ENCODE measurements around the gene GLYR1.

The GLYR1 gene

GRCh38 chr16:4879049-4879448 is 32.0 kb upstream of the GLYR1 start:
- no peak for DNase-seq (ENCODE audit: low read depth)

GRCh38 chr16:4877380-4877685 is 30.2 kb upstream of the GLYR1 start:
- DNase-seq (ENCODE audit: low read depth): no peak

GRCh38 chr16:4876646-4877379 is 29.7 kb upstream of the GLYR1 start:
- no peak for DNase-seq (ENCODE audit: low read depth)

DNA sequence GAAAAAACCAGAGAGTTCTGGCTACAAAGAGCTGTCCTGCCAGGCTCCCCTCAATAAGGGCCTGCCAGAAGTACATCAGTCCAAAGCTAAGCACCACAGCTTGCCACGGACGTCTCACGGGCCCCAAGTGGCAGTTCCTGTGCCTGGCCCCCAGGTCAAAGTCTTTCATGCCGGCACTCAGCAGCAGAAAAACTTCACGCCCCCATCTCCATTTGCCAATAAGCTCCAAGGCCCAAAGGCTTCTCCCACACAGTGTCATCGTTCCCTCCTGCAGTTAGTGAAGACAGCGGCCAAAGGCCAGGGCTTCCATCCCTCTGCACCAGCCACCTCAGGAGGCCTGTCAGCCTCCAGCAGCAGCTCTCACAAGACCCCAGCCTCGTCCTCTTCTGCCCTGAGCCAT is 27.6 kb upstream of the GLYR1 start:
- no peak for DNase-seq (ENCODE audit: low read depth)

GRCh38 chr16:4873091-4873490 is 26.0 kb upstream of the GLYR1 start:
- DNase-seq (ENCODE audit: low read depth): no peak

DNA sequence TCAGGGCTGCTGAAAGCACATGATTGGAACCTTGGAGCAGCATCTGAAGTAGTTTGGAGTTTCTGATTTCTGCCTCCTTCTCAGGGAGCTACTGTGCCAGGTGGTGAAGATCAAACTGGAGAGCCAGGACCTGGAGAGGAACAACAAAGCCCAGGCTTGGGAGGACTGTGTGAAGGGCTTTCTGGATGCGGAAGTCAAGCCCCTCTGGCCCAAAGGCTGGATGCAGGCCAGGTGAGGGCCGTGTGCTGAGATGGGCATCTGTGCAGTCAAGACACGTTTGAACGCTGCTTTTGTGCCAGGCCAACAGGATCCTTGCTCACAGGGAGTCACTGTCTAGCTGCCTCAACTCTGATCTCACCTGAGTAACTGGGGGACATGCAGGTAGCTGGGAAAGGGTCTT is 24.0 kb upstream of the GLYR1 start:
- no peak for DNase-seq (ENCODE audit: low read depth)

DNA sequence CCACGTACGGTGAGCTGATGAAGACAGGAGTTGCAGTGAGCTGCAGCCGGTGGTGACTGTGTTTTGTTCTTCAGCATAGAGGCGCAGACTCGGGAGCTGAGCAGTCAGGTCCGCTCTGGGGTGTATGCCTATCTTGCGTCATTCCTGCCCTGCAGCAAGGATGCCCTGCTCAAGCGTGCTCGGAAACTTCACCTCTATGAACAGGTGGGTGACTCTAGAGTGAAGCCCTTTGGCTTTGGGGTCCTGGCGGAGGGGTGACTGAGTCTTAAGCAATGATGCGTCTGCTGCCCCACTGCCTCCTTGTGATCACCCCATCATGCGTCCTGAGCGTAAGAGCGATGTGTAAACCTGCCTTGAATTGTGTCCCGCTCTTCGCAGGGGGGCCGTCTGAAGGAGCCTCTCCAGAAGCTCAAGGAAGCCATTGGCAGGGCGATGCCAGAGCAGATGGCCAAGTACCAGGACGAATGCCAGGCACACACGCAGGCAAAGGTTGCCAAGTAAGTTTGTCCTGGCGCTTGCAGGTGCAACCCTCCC is 23.1 kb upstream of the GLYR1 start:
- DNase-seq (ENCODE audit: low read depth): no peak

- no peak for DNase-seq (ENCODE audit: low read depth)
These were observed 22.2 kb upstream of the GLYR1 start for GRCh38 chr16:4869147-4869805.

DNA sequence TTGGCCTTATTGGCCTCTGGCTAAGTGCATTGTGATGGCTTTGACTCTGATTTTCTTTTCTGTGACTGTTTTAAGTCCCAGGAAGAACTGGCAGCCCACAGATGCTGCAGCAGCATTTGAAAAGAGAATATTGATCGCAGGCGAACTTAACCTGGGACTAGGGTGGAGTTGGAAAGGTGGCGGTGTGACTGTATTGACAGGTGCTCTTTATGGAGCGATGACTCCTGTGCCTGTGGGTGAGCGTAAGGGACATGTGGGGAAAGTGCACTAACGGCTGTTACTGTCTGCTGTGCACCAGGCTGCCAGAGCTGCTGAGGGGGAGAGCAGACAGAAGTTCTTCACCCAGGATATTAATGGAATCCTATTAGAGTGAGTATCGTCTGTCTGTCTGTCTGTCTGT is 21.4 kb upstream of the GLYR1 start:
- DNase-seq (ENCODE audit: low read depth): no peak

DNA sequence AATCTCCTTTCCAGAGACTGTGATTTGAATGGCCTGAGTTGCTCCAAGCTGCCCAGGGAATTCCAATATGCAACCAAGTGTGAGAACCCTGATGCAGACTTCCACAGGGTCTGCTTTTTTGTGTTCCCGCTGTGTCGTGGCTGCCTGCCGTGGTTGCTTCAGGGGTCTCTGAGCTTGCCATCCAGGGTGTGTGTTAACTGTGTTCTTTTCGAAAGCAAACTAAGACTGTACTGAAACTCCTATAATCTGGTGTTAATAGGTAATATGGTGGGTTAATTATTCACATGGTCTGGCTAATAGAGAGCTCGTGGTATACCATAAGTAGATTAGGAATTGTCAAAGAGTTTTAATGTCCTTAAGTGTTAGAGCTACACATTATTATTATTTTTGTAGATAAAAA is 20.9 kb upstream of the GLYR1 start:
- no peak for DNase-seq (ENCODE audit: low read depth)

- DNase-seq (ENCODE audit: low read depth): no peak
These were observed 19.5 kb upstream of the GLYR1 start for GRCh38 chr16:4866586-4866985.

DNA sequence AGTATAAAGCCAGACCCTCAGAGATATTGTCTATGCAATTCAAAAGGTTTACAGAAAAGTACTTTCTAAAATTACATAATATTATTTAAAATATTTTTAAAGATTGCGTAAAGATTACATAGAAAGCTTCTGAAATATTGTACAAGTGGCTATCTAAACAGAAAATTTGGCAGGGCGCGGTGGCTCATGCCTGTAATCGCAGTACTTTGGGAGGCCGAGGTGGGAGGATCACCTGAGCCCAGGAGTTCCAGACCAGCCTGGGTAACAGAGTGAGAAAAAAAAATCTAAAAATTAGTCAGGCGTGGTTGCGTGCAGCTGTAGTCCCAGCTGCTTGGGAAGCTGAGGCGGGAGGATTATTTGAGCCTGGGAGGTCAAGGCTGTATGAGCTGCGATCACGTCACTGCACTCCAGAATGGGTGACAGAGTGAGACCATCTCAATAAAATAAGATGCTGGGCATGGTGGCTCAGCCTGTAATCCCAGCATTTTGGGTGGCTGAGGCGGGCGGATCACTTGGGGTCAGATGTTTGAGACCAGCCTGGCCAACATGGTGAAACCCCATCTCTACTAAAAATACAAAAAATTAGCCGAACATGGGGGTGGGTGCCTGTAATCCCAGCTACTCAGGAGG is 18.3 kb upstream of the GLYR1 start:
- DNase-seq (ENCODE audit: low read depth): no peak

DNA sequence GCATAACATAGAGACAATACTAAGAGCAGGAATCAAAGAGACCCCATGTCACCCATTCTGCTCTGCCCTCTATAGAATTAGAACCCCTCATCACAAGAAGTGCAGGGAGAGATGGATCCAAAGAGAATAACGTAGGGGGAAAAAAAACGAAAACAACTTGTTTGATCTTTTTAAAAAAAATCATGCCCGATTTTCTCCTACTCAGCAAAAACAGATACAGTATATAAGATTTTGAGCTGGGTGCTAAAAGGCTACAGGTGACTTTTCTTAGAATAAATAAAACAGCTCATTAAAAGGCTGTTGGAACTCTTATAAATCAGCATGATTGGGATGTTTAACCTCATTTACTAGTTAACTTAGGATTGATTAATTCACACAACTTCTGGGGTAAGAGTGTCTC is 17.6 kb upstream of the GLYR1 start:
- DNase-seq (ENCODE audit: low read depth): no peak

- DNase-seq (ENCODE audit: low read depth): no peak
These were observed 15.6 kb upstream of the GLYR1 start for GRCh38 chr16:4862639-4863038.

GRCh38 chr16:4860727-4861342 is 13.7 kb upstream of the GLYR1 start:
- DNase-seq (ENCODE audit: low read depth): no peak

GRCh38 chr16:4859900-4860255 is 12.8 kb upstream of the GLYR1 start:
- no peak for DNase-seq (ENCODE audit: low read depth)

GRCh38 chr16:4859190-4859899 is 12.3 kb upstream of the GLYR1 start:
- DNase-seq (ENCODE audit: low read depth): no peak

GRCh38 chr16:4855804-4856203 is 8.7 kb upstream of the GLYR1 start:
- no peak for DNase-seq (ENCODE audit: low read depth)

DNA sequence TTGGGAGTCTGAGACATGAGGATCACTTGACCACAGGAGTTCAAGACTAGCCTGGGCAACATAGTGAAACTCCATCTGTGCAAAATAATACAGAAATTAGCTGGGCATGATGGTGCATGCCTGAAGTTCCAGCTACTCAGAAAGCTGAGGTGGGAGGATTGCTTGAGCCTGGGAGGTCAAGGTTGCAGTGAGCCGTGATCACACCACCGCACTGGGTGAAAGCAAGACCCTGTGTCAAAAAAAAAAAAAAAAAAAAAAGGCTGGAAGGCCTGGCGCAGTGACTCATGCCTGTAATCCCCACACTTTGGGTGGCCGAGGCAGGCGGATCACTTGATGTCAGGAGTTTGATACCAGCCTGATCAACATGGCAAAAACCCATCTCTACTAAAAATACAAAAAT is 8.3 kb upstream of the GLYR1 start:
- DNase-seq (ENCODE audit: low read depth): no peak

- DNase-seq (ENCODE audit: low read depth): no peak
These were observed 5.3 kb upstream of the GLYR1 start for GRCh38 chr16:4852221-4852872.

GRCh38 chr16:4850211-4850610 is 3.1 kb upstream of the GLYR1 start:
- DNase-seq (ENCODE audit: low read depth): no peak

Measured in activated T-helper 9 cell treated with anti-CD3 and anti-CD28 coated beads, Interleukin-2, amount 50 U/mL, for 16 hours (primary cell).